Body of pancreas (tissue), 4 donors: Measurements from ENCODE around the gene PCK2. TPM values are rescaled to one million over a fixed set of nuclear protein-coding genes. Genes with fewer than 3 reads are reported as not detected.
A peak's percentile ranks its signal among the peaks of the same experiment; 100 is the strongest.

Source experiments
- ATAC-seq: fragments of 150-250 bp; one replicate; pipeline ENCODE4 v1.9.1; 2016
- DNase-seq, 4 donors: peaks; one replicate each; pipeline ENCODE4 v3.0.0-alpha.2; 2019
- H3K27ac ChIP-seq, 4 donors: fragments of 200-600 bp; sonication (generic); 1 replicate in 3 of 4; 2 replicates in 1 of 4; pipeline versions ENCODE4 v1.5.1 to v1.6.1; 2016 to 2019; ENCODE audit warnings: mild to moderate bottlenecking in 1 of 4, mixed read lengths in 1 of 4, moderate library complexity in 1 of 4
- H3K27me3 ChIP-seq, 2 donors: fragments of 200-600 bp; sonication (generic); one replicate each; pipeline ENCODE4 v1.6.0; 2016; ENCODE audit warnings: mild to moderate bottlenecking in 1 of 2
- H3K36me3 ChIP-seq, 2 donors: fragments of 200-600 bp; sonication (generic); replicated peaks in 1 of 2; 2 replicates each; pipeline ENCODE4 v1.5.1; 2016; ENCODE audit warnings: low read depth in 2 of 2; ENCODE audit not compliant: insufficient read depth in 1 of 2
- H3K4me1 ChIP-seq: fragments of 200-600 bp; sonication (generic); one replicate; pipeline ENCODE4 v1.6.0; 2016
- H3K4me3 ChIP-seq, 2 donors: fragments of 200-600 bp; sonication (generic); 1 replicate in 1 of 2; 2 replicates in 1 of 2; pipeline ENCODE4 v1.5.1; 2016 to 2019
- H3K9me3 ChIP-seq, 3 donors: fragments of 200-600 bp; sonication (generic); 1 replicate in 2 of 3; 2 replicates in 1 of 3; pipeline ENCODE4 v1.5.1; 2016
- CTCF ChIP-seq, 7 experiments: fragments of 450-650 bp in 4 of 7; fragments of 200-600 bp in 3 of 7; sonication (generic) in 3 of 7; IDR thresholded peaks; one replicate each; pipeline ENCODE4 v1.5.1; 2016 to 2019; ENCODE audit warnings: antibody characterized with exemption in 7 of 7
- POLR2A ChIP-seq, 3 donors: fragments of 450-650 bp; IDR thresholded peaks; one replicate each; pipeline ENCODE4 v1.6.1; 2016; ENCODE audit warnings: antibody characterized with exemption in 3 of 3, mild to moderate bottlenecking in 2 of 3
- WGBS, 2 donors: methylation state at CpG; one replicate each; pipeline ENCODE4 v1.1.5; 2017; 5-methylcytosine and 5-hydroxymethylcytosine counted together
- intact Hi-C: fragments of 100-400 bp; cut with DNase I; formaldehyde crosslinking; loops from one replicate; pipeline ENCODE4 v1.15.1; 2023
- total RNA-seq, 2 donors: library from RNA; depleted of rRNA; stranded (reverse); fragments of >200 nt; gene quantifications; one replicate each; pipeline ENCODE4 v1.1.0, GENCODE V29; 2016

PCK2 gene
- total RNA-seq, 2 donors from 2014 or later = 20.4 to 29.8 TPM

DNA sequence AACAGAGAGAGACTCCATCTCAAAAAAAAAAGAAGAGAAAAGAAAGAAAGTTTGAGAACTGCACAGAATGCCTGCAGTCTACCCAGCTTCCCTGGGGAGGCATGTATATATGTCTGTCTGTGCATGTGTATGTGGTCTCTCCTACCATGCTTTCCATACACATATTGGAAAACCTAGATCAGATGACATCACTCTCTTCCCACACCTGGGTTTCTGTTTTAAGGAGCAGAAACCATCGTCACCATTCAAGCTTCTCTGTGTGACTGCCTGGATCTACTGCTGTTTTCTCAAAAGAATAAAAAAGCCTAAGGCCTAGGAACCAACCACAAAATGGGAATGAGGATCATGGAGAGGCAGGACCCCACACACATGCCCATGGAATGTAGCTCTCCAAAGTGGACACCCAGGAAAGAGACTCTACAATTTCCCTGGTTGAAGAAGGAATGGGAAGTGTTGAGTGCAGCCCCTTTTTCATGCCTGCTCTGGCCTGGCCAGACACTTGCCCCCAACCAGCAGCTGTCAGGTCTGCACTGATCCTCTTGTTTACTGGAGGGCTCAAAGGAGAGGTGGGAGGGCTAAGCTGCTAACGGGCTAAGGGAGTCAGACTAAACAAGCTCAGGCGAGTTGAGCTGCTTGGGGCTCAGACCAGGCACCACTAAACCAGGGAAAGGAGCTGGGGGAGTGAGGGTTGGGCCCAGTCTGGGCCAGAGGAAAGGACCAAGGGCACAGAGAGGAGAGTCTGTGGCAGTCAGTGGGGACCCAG lies 7.7 kb upstream of the PCK2 start:
- Histone ChIP-seq H3K27me3 (no peaks in the 10 kb centered on the region), H3K4me3 (no peak overlapping the region), H3K27ac (no peak overlapping the region), H3K4me1 (peaks cover 10% of the 10 kb centered on the region), H3K9me3 (no peaks in the 10 kb centered on the region), H3K36me3 (no peaks in the 10 kb centered on the region)
- DNase-seq (no peak), ATAC-seq (no peak)
- intact Hi-C loops = no loop called here
- TF ChIP-seq POLR2A (IDR thresholded peaks at IDR 0.05) = no peak
- no peak for TF ChIP-seq CTCF (IDR thresholded peaks at IDR 0.05)
- WGBS, 2 donors = 84 to 93% methylated on average over 3 of the region's 3 CpGs

GRCh38 chr14:24087004-24087403 lies 7.1 kb upstream of the PCK2 start:
- TF ChIP-seq CTCF (IDR thresholded peaks at IDR 0.05) (no peak), POLR2A (IDR thresholded peaks at IDR 0.05) (no peak)
- H3K4me1 ChIP-seq = peaks cover 11% of the 10 kb centered on the region
- WGBS, 2 donors = 77 to 88% methylated on average over 1 of the region's 1 CpG
- no peaks in the 10 kb centered on the region for H3K36me3 ChIP-seq
- H3K4me3 ChIP-seq = no peak overlapping the region
- ATAC-seq (no peak), DNase-seq (no peak)
- H3K27ac ChIP-seq = no peak overlapping the region
- H3K9me3 ChIP-seq = no peaks in the 10 kb centered on the region
- intact Hi-C loops = no loop called here
- H3K27me3 ChIP-seq = no peaks in the 10 kb centered on the region

DNA sequence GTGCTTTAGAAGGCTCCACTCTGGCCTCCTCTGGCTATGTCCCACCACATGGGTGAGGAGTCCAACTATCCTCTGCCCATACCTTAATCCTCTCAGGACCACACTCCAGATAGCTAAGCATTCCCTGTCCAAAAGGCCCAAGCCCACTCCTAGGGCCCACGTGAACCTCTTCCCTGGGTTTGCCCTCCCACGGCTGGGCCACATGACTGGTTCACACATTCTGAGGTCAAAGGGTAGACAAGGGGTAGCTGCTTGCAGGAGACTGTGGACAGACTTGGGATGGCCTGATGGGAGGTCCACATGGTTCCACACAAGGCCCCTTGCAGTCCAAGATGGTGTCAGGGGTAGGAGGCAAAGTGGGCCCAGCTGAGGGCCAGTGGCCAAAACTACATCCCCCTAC lies 6.0 kb upstream of the PCK2 start:
- H3K9me3 ChIP-seq = no peaks in the 10 kb centered on the region
- 75% methylated on average over 2 of the region's 2 CpGs for WGBS, 2 donors
- H3K27ac ChIP-seq = no peak overlapping the region
- no peak overlapping the region for H3K4me3 ChIP-seq
- TF ChIP-seq CTCF (IDR thresholded peaks at IDR 0.05) (no peak), POLR2A (IDR thresholded peaks at IDR 0.05) (no peak)
- no peaks in the 10 kb centered on the region for H3K36me3 ChIP-seq
- no peaks in the 10 kb centered on the region for H3K27me3 ChIP-seq
- ATAC-seq = no peak
- intact Hi-C loops = no loop called here
- peaks cover 21% of the 10 kb centered on the region for H3K4me1 ChIP-seq
- no peak for DNase-seq

DNA sequence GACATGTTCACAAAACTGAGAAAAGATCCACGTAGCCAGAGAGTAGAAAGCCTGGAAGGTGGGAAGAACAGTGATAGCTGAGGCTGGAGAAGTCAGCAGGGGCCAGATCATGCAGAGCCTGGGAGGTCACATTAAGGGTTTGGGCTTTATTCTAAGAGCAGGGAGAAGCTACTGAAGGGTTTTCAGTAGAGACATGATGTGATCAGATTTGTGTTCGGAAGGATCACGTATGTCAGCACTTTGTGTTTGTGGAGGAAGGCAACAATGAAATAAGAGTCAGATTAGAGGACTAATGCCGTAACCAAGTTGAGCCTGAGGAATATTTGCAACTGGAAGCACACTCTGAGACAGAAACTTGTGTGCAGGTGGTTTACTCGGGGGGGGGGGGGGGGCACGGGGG lies 4.2 kb upstream of the PCK2 start:
- no peaks in the 10 kb centered on the region for H3K27me3 ChIP-seq
- peaks cover 33% of the 10 kb centered on the region for H3K4me1 ChIP-seq
- 65 to 73% methylated on average over 6 of the region's 6 CpGs for WGBS, 2 donors
- ATAC-seq (no peak), DNase-seq (no peak)
- H3K4me3 ChIP-seq = no peak overlapping the region
- H3K9me3 ChIP-seq = no peaks in the 10 kb centered on the region
- TF ChIP-seq CTCF (IDR thresholded peaks at IDR 0.05) (no peak), POLR2A (IDR thresholded peaks at IDR 0.05) (no peak)
- no peak overlapping the region for H3K27ac ChIP-seq
- no peaks in the 10 kb centered on the region for H3K36me3 ChIP-seq
- intact Hi-C loops = no loop called here

GRCh38 chr14:24092110-24092504 lies 2.0 kb upstream of the PCK2 start:
- intact Hi-C loops = no loop called here
- H3K4me3 ChIP-seq = no peak overlapping the region
- DNase-seq = peak; percentile 48 to 78 (median 72)

More at GRCh38 chr14:24092110-24092504, 2.0 kb upstream of the PCK2 start:
- H3K36me3 ChIP-seq = no peaks in the 10 kb centered on the region
- no peaks in the 10 kb centered on the region for H3K9me3 ChIP-seq
- H3K27me3 ChIP-seq = no peaks in the 10 kb centered on the region
- TF ChIP-seq CTCF (IDR thresholded peaks at IDR 0.05) = no peak
- no peak for TF ChIP-seq POLR2A (IDR thresholded peaks at IDR 0.05)
- peaks cover 51% of the 10 kb centered on the region for H3K4me1 ChIP-seq
- H3K27ac ChIP-seq = peak overlapping the region in 3 of 4 donors; percentile 7 to 97 (median 94)
- ATAC-seq = no peak
